ENCODE measurements around the gene AFDN. TPM values are rescaled to one million over a fixed set of nuclear protein-coding genes. Genes with fewer than 3 reads are reported as not detected.

AFDN gene
- total and polyA plus RNA-seq, 2 of the 8 experiments (the other 6 are each of a cell fraction or from before 2014, with no cell fraction given) = 53.4 to 192 TPM

DNA sequence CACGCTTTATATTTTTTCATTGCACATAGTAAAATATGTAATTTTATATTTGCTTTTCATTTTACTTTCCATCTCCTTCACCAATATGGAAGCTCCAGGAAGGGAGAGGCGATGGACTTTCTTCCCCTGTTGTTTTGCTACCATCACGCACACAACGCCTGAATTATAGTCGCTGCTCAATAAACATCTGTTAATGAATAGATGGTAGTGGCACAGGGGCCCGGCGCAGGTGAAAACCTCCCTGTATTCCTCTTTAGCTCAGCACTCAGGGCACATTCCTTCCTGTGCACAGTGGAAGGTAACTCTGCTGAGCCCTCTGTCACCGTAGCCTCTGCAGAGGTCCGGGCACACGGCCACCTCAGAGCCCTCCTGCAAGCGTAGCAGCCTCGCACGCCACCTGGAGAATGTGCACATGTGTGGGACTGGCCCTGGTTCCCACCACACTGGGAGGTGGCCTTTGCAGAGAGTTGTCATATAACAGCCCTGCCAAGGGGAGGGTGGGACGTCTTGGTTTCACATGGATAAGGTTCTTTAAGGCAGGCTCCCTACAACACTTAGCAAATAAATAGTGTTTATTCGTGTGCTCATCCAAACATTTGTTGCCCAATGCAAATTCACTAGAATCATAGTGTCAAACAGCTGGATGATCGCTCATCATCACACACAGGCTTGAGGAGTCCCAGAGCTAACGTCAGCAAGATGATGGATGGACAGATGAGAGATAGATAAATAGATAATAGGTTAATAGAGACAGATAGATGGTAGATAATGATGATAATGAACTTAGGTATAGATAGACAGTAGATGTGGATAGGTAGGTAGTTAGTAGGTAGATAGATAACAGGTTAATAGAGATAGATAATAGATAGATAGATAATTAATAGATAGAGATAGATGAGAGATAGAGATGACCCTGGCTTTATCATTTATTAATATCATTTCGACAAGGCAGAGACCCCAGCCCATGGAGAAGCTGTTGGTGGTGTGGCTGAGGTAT is 32.3 kb upstream of the AFDN start:
- CTCF ChIA-PET (ENCODE audit: partially characterized antibody) = interaction anchor here (0.9 to 1.3 kb wide), 2 partner anchors 27 to 143 kb away, joined by 3 read pairs; no protein-coding TSS in a partner anchor

More for the DNA sequence above, 32.3 kb upstream of the AFDN start:
- Histone ChIP-seq H4K8ac (ENCODE audit: extremely low read depth, insufficient read depth, low read length) (no peak overlapping the region), H3K27ac (ENCODE audit: low read depth, low read length) (no peak overlapping the region), H3K9me3 (ENCODE audit: insufficient read depth in 2 of 2, low read depth in 1 of 2, low read length in 1 of 2) (no peaks in the 10 kb centered on the region), H2AK5ac (ENCODE audit: low read depth, low read length) (no peak overlapping the region), H3K14ac (ENCODE audit: insufficient read length) (no peak overlapping the region), H4K91ac (replicated peaks; ENCODE audit: insufficient read length, low read length) (no peak overlapping the region), H3K9ac (replicated peaks in 1 of 4; ENCODE audit: extremely low read depth in 1 of 4, low read depth in 3 of 4, low read length in 3 of 4) (no peak overlapping the region), H4K5ac (ENCODE audit: insufficient read length, low read depth, low read length) (no peak overlapping the region), H3K23ac (ENCODE audit: insufficient read length) (no peak overlapping the region), H3K56ac (replicated peaks; ENCODE audit: insufficient read length, low read depth, low read length) (no peak overlapping the region), H2BK15ac (ENCODE audit: low read length) (peak overlapping the region; percentile 54; the same call in 1 of the 2 replicates), H3K4me3 (ENCODE audit: extremely low read depth in 1 of 4, insufficient read depth in 2 of 4, low read depth in 3 of 4, low read length in 4 of 4) (no peak overlapping the region), H4K20me1 (replicated peaks in 1 of 2; ENCODE audit: control insufficient read depth in 1 of 2, insufficient read depth in 2 of 2, low read length in 2 of 2) (no peaks in the 10 kb centered on the region), H2BK120ac (replicated peaks; ENCODE audit: low read depth, low read length) (no peak overlapping the region), H3K4ac (replicated peaks; ENCODE audit: insufficient read length, low read depth, low read length) (no peak overlapping the region), H2BK5ac (ENCODE audit: low read depth, low read length) (no peak overlapping the region), H2AFZ (ENCODE audit: low read length) (no peak overlapping the region), H3K27me3 (replicated peaks in 1 of 4; ENCODE audit: control insufficient read depth in 3 of 4, extremely low read depth in 1 of 4, insufficient read depth in 3 of 4, low read length in 3 of 4) (no peaks in the 10 kb centered on the region; a peak in 2 of 7 replicates), H3K79me2 (ENCODE audit: control insufficient read depth in 1 of 2, insufficient read depth in 2 of 2, low read length in 2 of 2) (no peaks in the 10 kb centered on the region), H3K23me2 (ENCODE audit: low read depth, low read length) (peaks cover 7% of the 10 kb centered on the region; the same call in 1 of the 2 replicates), H2BK12ac (ENCODE audit: low read depth, low read length) (no peak overlapping the region), H3K4me1 (replicated peaks in 1 of 4; ENCODE audit: control insufficient read depth in 3 of 4, insufficient read depth in 4 of 4, low read length in 3 of 4) (peaks cover 0 to 12% (median 4%) of the 10 kb centered on the region in 4 experiments; a peak in 4 of 7 replicates), H3K4me2 (ENCODE audit: insufficient read depth in 1 of 2, low read depth in 2 of 2, low read length in 2 of 2) (no peak overlapping the region), H3K79me1 (ENCODE audit: low read depth, low read length) (no peaks in the 10 kb centered on the region), H2BK20ac (ENCODE audit: low read length) (no peak overlapping the region), H3K36me3 (ENCODE audit: control insufficient read depth in 2 of 4, insufficient read depth in 4 of 4, low read length in 3 of 4) (no peaks in the 10 kb centered on the region), H3K18ac (ENCODE audit: extremely low read depth, low read length) (no peak overlapping the region)
- 93% methylated on average over 18 of the region's 18 CpGs; no CpG with 5 or more reads in 1 of the 2 experiments for WGBS, 2 experiments (ENCODE audit: extremely low coverage in 1 of 2, insufficient coverage in 1 of 2, insufficient read length in 1 of 2, insufficient replicate concordance in 2 of 2, low coverage in 1 of 2, low lambda C conversion rate in 2 of 2, missing lambda C conversion rate in 1 of 2)
- TF ChIP-seq FOSL1 (IDR thresholded peaks at IDR 0.05; ENCODE audit: insufficient read depth, low read depth, low read length) (no peak), SAP30 (IDR thresholded peaks at IDR 0.05; ENCODE audit: insufficient read depth, insufficient replicate concordance, low read length) (no peak), NRF1 (IDR thresholded peaks at IDR 0.05; ENCODE audit: low read depth, low read length) (no peak), CHD2 (IDR thresholded peaks at IDR 0.05; ENCODE audit: low read length) (no peak), SUZ12 (IDR thresholded peaks at IDR 0.05; ENCODE audit: low read length) (no peak), TBP (IDR thresholded peaks at IDR 0.05; ENCODE audit: low read depth, low read length) (no peak)
- TF ChIP-seq, protein P1, sequence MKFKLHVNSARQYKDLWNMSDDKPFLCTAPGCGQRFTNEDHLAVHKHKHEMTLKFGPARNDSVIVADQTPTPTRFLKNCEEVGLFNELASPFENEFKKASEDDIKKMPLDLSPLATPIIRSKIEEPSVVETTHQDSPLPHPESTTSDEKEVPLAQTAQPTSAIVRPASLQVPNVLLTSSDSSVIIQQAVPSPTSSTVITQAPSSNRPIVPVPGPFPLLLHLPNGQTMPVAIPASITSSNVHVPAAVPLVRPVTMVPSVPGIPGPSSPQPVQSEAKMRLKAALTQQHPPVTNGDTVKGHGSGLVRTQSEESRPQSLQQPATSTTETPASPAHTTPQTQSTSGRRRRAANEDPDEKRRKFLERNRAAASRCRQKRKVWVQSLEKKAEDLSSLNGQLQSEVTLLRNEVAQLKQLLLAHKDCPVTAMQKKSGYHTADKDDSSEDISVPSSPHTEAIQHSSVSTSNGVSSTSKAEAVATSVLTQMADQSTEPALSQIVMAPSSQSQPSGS (IDR thresholded peaks at IDR 0.05; ENCODE audit: low read length) = no peak
- DNase-seq (ENCODE audit: low read depth in 1 of 2, low spot score in 2 of 2) (peak in 1 of 2 experiments; percentile 30), FAIRE-seq (no peak)
- POLR2A ChIA-PET (ENCODE audit: partially characterized antibody) = no interaction called here

All from H1 (cell line).